Activated CD4-positive, alpha-beta T cell treated with anti-CD3 and anti-CD28 coated beads, Interleukin-2, Interleukin-6, amounts not matched to agents 100 ng/mL and 50 ng/mL, durations not matched to agents 16 hours and 8 hours (primary cell): Measurements from ENCODE around the gene GABARAPL1.
A peak's percentile ranks its signal among the peaks of the same experiment; 100 is the strongest.
"Not testable (repeated sequence)": the region's sequence is repeated elsewhere in the genome, so short reads cannot be mapped to it uniquely, and the experiment has no call there.

Experiments
- DNase-seq: peaks from one replicate; pipeline ENCODE4 v3.0.0-alpha.2; 2020

GABARAPL1 gene

GRCh38 chr12:10212739-10213131, at the start of gene GABARAPL1:
Gene GABARAPL1, plus strand, starts transcription at chr12:10212877. Its CDS starts 253 bp downstream, at chr12:10213130.
- DNase-seq = peak; percentile 75

- DNase-seq = no peak
Observed at GRCh38 chr12:10163084-10163483, 49.6 kb upstream of the GABARAPL1 start.

GRCh38 chr12:10165421-10165820, 47.3 kb upstream of the GABARAPL1 start:
- no peak for DNase-seq

GRCh38 chr12:10167599-10167998, 45.1 kb upstream of the GABARAPL1 start:
- DNase-seq = no peak

GRCh38 chr12:10169104-10169503, 43.6 kb upstream of the GABARAPL1 start:
- no peak for DNase-seq

GRCh38 chr12:10170216-10170615, 42.5 kb upstream of the GABARAPL1 start:
- DNase-seq = no peak

- no peak for DNase-seq
Observed at GRCh38 chr12:10171973-10172728, 40.5 kb upstream of the GABARAPL1 start, which contains the start of gene OLR1. Gene OLR1, minus strand, starts transcription at chr12:10172132. Its CDS starts 55 bp downstream, at chr12:10172077.

- DNase-seq = no peak
Observed at GRCh38 chr12:10174986-10175614, 37.6 kb upstream of the GABARAPL1 start.

GRCh38 chr12:10175846-10176636, 36.6 kb upstream of the GABARAPL1 start:
- no peak for DNase-seq

- no peak for DNase-seq
Observed at GRCh38 chr12:10178821-10179220, 33.9 kb upstream of the GABARAPL1 start, which contains the start of gene TMEM52B. Gene TMEM52B, plus strand, starts transcription at chr12:10179032. Its CDS starts 543 bp downstream, at chr12:10179575.

GRCh38 chr12:10179776-10180181, 32.9 kb upstream of the GABARAPL1 start:
- no peak for DNase-seq

GRCh38 chr12:10182354-10183049, 30.2 kb upstream of the GABARAPL1 start:
- DNase-seq = peak; percentile 12

- no peak for DNase-seq
Observed at GRCh38 chr12:10184261-10184843, 28.3 kb upstream of the GABARAPL1 start.

GRCh38 chr12:10186299-10186698, 26.4 kb upstream of the GABARAPL1 start:
- DNase-seq = no peak

GRCh38 chr12:10186958-10187357, 25.7 kb upstream of the GABARAPL1 start:
- not testable (repeated sequence) for DNase-seq

GRCh38 chr12:10189653-10190052, 23.0 kb upstream of the GABARAPL1 start:
- no peak for DNase-seq

GRCh38 chr12:10190558-10191388, 21.9 kb upstream of the GABARAPL1 start:
- peak; percentile 62 for DNase-seq

- DNase-seq = no peak
Observed at GRCh38 chr12:10191865-10192264, 20.8 kb upstream of the GABARAPL1 start.

GRCh38 chr12:10194160-10194670, 18.5 kb upstream of the GABARAPL1 start:
- DNase-seq = no peak

- DNase-seq = no peak
Observed at GRCh38 chr12:10196210-10196609, 16.5 kb upstream of the GABARAPL1 start.

- DNase-seq = no peak
Observed at GRCh38 chr12:10197879-10198278, 14.8 kb upstream of the GABARAPL1 start.
